PC-9 (cell line): ENCODE results near the gene CCM2. TPM values are rescaled to one million over a fixed set of nuclear protein-coding genes. Genes with fewer than 3 reads are reported as not detected.

ENCODE experiments used
- BruUV-seq: library from RNA; stranded (reverse); fragments of 400-500 nt; replicated peaks from 2 replicates; lab custom pipeline; 2021; lab: Mats Ljungman, UMichigan
- CTCF ChIA-PET: fragments of 300-600 bp; sonication (Branson Sonifier 250); formaldehyde crosslinking; loops from one replicate; lab custom pipeline; 2022; ENCODE audit warnings: antibody characterized with exemption; lab: Charles Lee
- POLR2A ChIA-PET: fragments of 300-600 bp; sonication (Branson Sonifier 250); formaldehyde crosslinking; loops from one replicate; lab custom pipeline; 2022; ENCODE audit warnings: antibody characterized with exemption; ENCODE audit not compliant: unreplicated experiment; lab: Charles Lee
- DNase-seq, 2 experiments: peaks; one replicate each; pipeline versions ENCODE4 v3.0.0 to v3.0.0-alpha.2; 2015 to 2022; ENCODE audit warnings: mixed read lengths in 1 of 2
- H2AFZ ChIP-seq: fragments of 200-600 bp; sonication (generic); 2 replicates; pipeline ENCODE4 v1.8.1; 2017; ENCODE audit warnings: antibody characterized with exemption
- H3F3A ChIP-seq: fragments of 200-600 bp; sonication (generic); 2 replicates; pipeline ENCODE4 v1.8.1; 2017; ENCODE audit warnings: antibody characterized with exemption, mild to moderate bottlenecking, low read depth; ENCODE audit not compliant: insufficient read depth
- H3K27ac ChIP-seq: fragments of 200-600 bp; sonication (generic); 2 replicates; pipeline ENCODE4 v1.6.1; 2016; ENCODE audit warnings: mixed run types
- H3K27me3 ChIP-seq: fragments of 200-600 bp; sonication (generic); 2 replicates; pipeline ENCODE4 v1.6.1; 2016; ENCODE audit warnings: low read depth, mixed run types; ENCODE audit not compliant: insufficient read depth
- H3K36me3 ChIP-seq: fragments of 200-600 bp; sonication (generic); 2 replicates; pipeline ENCODE4 v1.6.1; 2016; ENCODE audit warnings: low read depth, mixed run types
- H3K4me1 ChIP-seq: fragments of 200-600 bp; sonication (generic); replicated peaks from 2 replicates; pipeline ENCODE4 v1.6.1; 2016; ENCODE audit warnings: mixed run types; ENCODE audit not compliant: insufficient read depth
- H3K4me2 ChIP-seq: fragments of 200-600 bp; sonication (generic); 2 replicates; pipeline ENCODE4 v1.6.1; 2017; ENCODE audit warnings: mixed run types
- H3K4me3 ChIP-seq: fragments of 200-600 bp; sonication (generic); 2 replicates; pipeline ENCODE4 v1.6.1; 2016; ENCODE audit warnings: mixed run types
- H3K79me2 ChIP-seq: fragments of 200-600 bp; sonication (generic); 2 replicates; pipeline ENCODE4 v1.6.1; 2017; ENCODE audit warnings: low read depth, mixed run types
- H3K9me2 ChIP-seq: fragments of 200-600 bp; sonication (generic); 2 replicates; pipeline ENCODE4 v1.8.1; 2017; ENCODE audit warnings: mild to moderate bottlenecking; ENCODE audit not compliant: insufficient read depth
- H3K9me3 ChIP-seq: fragments of 200-600 bp; sonication (generic); 2 replicates; pipeline ENCODE4 v1.8.1; 2016; ENCODE audit warnings: low read depth; ENCODE audit not compliant: insufficient read depth
- H4K20me1 ChIP-seq: fragments of 200-600 bp; sonication (generic); 2 replicates; pipeline ENCODE4 v1.8.1; 2017; ENCODE audit not compliant: insufficient read depth
- CTCF ChIP-seq: fragments of 200-600 bp; sonication (generic); conservative IDR thresholded peaks from 2 replicates; pipeline ENCODE4 v1.6.1; 2017; ENCODE audit warnings: mixed run types, antibody characterized with exemption, mild to moderate bottlenecking, moderate library complexity
- EZH2 ChIP-seq: fragments of 200-600 bp; sonication (generic); IDR thresholded peaks from 2 replicates; pipeline ENCODE4 v1.8.0; 2017; ENCODE audit warnings: antibody characterized with exemption, low read depth
- intact Hi-C: fragments of 100-400 bp; cut with micrococcal nuclease; formaldehyde crosslinking; loops from one replicate; pipeline ENCODE4 v1.10.0; 2022; ENCODE audit not compliant: unreplicated experiment
- total RNA-seq: library from RNA; stranded (reverse); gene quantifications from 2 replicates; pipeline ENCODE4 v1.2.3, GENCODE V29; 2021

Gene CCM2
- total RNA-seq, 1 experiment from 2014 or later: 54.2 TPM

DNA sequence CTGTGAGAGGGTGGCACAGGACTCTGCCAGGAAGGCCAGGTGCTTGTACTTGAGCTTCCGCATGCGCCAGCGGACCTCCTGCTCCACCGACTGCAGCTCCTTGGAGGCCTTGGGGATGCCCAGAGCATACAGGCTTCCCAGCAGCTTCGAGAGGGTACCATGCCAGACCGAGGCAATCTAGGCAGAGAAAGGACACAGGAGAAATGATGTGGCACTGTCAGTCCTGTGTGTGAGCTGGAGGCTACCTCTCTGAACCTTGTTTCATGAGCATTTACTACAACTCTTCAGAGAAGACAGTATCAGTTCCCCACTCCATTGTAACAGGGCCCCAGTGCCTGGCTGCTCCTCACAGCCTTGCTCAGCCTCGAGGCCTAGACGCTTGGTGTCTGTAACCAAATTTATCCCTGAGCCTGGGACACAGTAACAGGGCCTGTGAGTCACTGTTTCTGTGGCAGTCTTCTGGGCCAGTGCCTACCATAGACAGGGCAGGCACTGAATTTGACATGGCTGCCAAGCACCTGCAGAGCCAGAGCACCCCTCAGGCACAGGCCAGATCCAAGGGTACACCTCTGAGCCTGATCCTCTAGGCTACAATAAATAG is 105.7 kb downstream of the CCM2 start:
- Histone ChIP-seq H3K27ac (no peak overlapping the region), H3K4me1 (peaks cover 19% of the 10 kb centered on the region), H3K9me3 (no peaks in the 10 kb centered on the region), H3K27me3 (no peaks in the 10 kb centered on the region), H3K79me2 (peaks cover 52% of the 10 kb centered on the region), H3K9me2 (no peaks in the 10 kb centered on the region), H3K4me2 (no peak overlapping the region), H3K4me3 (no peak overlapping the region), H3F3A (peaks cover 22% of the 10 kb centered on the region; the same call in 1 of the 2 replicates), H3K36me3 (peaks cover 75% of the 10 kb centered on the region), H2AFZ (no peak overlapping the region), H4K20me1 (peaks cover 77% of the 10 kb centered on the region)
- no peak for TF ChIP-seq EZH2
- TF ChIP-seq CTCF: no peak
- intact Hi-C loops: no loop called here
- ChIA-PET POLR2A (no interaction called here), CTCF (no interaction called here)
- BruUV-seq: no TSS peak
- no peak for DNase-seq

DNA sequence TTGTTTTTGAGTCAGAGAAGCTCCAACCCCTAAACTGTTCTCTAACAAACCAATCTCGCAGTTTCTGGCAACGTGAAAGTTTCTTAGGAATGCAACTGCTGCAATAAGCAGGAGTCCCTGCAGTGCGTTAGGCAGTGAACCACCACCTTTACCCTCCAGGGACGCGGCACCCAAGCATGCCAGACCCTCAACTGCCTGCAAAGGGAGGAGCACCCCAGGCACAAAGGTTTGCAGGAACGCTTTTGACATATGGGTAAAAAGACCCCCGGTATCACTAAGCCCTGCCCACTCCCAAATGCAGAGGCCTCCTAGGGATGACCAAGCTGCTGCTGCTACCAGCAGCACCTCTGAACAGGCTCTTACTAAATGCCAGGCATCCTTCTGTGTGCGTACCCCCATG is 106.8 kb downstream of the CCM2 start:
- CTCF ChIA-PET: no interaction called here
- no TSS peak for BruUV-seq
- Histone ChIP-seq H3K27me3 (no peaks in the 10 kb centered on the region), H3K4me1 (peaks cover 19% of the 10 kb centered on the region), H3F3A (peaks cover 12% of the 10 kb centered on the region), H3K9me2 (no peaks in the 10 kb centered on the region), H3K36me3 (peaks cover 68% of the 10 kb centered on the region), H3K9me3 (no peaks in the 10 kb centered on the region), H3K27ac (no peak overlapping the region), H4K20me1 (peaks cover 74% of the 10 kb centered on the region), H3K4me3 (no peak overlapping the region), H3K4me2 (no peak overlapping the region), H3K79me2 (peaks cover 60% of the 10 kb centered on the region), H2AFZ (no peak overlapping the region)
- intact Hi-C loops: no loop called here
- TF ChIP-seq EZH2 (no peak), CTCF (no peak)
- POLR2A ChIA-PET: no interaction called here
- DNase-seq: no peak

- intact Hi-C loops: no loop called here
- peaks cover 15% of the 10 kb centered on the region for H3F3A ChIP-seq
- no peak for TF ChIP-seq EZH2
- TF ChIP-seq CTCF: no peak
- peaks cover 22% of the 10 kb centered on the region for H3K4me1 ChIP-seq
- BruUV-seq: no TSS peak
- H4K20me1 ChIP-seq: peaks cover 69% of the 10 kb centered on the region
- H3K27ac ChIP-seq: no peak overlapping the region
- CTCF ChIA-PET: no interaction called here
- DNase-seq: no peak
- H3K79me2 ChIP-seq: peaks cover 63% of the 10 kb centered on the region
- POLR2A ChIA-PET: interaction anchor here (0.7 kb wide), 1 partner anchor 159 kb away, joined by 3 read pairs; no protein-coding TSS in a partner anchor
- H3K9me3 ChIP-seq: no peaks in the 10 kb centered on the region
- H3K36me3 ChIP-seq: peaks cover 66% of the 10 kb centered on the region
- no peaks in the 10 kb centered on the region for H3K9me2 ChIP-seq
- no peak overlapping the region for H2AFZ ChIP-seq
- H3K4me2 ChIP-seq: no peak overlapping the region
- no peaks in the 10 kb centered on the region for H3K27me3 ChIP-seq
- H3K4me3 ChIP-seq: no peak overlapping the region
Measured at GRCh38 chr7:45107356-45107755, 107.4 kb downstream of the CCM2 start.
